NCI-H2196 (cell line): ENCODE measurements around the gene ATXN1L.
"Not testable (repeated sequence)": the region's sequence is repeated elsewhere in the genome, so short reads cannot be mapped to it uniquely, and the experiment has no call there.

Experiments used
- DNase-seq: peaks from one replicate; lab custom pipeline; 2025; ENCODE audit not compliant: unreplicated experiment; lab: John Stamatoyannopoulos, UW

ATXN1L gene

DNA sequence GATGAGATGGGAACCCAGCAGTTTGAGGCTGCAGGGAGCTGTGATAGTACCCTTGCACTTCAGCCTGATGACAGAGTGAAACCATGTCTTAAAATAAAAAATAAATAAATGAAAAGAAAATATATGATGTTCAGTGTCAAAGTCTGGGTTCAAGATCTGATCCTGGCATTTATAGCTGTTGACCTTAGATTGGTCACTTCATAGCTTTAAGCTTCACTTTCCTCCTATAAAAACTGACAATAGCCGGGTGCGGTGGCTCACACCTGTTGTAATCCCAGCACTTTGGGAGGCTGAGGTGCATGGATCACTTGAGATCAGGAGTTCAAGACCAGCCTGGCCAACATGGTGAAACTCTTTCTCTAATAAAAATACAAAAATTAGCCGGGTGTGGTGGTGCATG, 43.4 kb downstream of the ATXN1L start:
- no peak for DNase-seq

DNA sequence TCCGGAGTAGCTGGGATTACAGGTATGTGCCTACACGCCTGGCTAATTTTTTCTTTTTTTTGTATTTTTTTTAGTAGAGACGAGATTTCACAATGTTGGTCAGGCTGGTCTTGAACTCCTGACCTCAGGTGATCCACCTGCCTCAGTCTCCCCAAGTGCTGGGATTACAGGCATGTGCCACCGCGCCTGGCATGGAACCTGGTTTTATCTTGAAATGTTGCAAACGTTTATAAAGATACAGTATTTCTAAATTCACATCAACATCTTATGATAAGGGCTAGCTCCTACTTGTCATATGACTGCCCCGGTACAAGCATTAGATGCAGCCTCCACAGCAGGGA, 48.1 kb downstream of the ATXN1L start:
- no peak for DNase-seq

- peak; percentile 27 for DNase-seq
Measured at GRCh38 chr16:71894229-71894920, 48.6 kb downstream of the ATXN1L start.

GRCh38 chr16:71894921-71895678, 49.3 kb downstream of the ATXN1L start, which contains the start of gene IST1:
Gene IST1 (plus strand): TSS chr16:71895531. CDS start chr16:71915641, 20,110 bp downstream.
- peak; percentile 88 for DNase-seq

- DNase-seq, result no peak
Measured at GRCh38 chr16:71895679-71896365, 50.0 kb downstream of the ATXN1L start.

GRCh38 chr16:71896764-71897368, 51.1 kb downstream of the ATXN1L start:
- DNase-seq, result no peak

DNA sequence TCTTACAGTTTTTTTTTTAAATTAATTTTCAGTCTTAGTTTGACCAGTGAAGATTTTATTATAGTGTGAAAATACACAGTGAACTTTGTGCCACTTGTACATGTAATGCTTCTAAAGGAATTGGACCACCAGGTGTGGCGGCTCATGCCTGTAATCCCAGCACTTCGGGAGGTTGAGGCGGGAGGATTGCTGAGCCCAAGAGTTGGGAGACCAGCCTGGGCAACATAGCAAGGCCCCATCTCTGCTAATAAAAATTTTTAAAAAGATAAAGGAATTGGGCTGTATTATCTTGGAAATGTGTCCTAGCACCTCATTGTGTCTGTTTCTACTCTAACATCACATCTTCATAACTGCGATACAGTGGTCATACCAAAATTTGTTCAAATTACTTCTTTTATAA, 53.4 kb downstream of the ATXN1L start:
- no peak for DNase-seq

- DNase-seq, result no peak
Measured at GRCh38 chr16:71902656-71903365, 57.0 kb downstream of the ATXN1L start.

DNA sequence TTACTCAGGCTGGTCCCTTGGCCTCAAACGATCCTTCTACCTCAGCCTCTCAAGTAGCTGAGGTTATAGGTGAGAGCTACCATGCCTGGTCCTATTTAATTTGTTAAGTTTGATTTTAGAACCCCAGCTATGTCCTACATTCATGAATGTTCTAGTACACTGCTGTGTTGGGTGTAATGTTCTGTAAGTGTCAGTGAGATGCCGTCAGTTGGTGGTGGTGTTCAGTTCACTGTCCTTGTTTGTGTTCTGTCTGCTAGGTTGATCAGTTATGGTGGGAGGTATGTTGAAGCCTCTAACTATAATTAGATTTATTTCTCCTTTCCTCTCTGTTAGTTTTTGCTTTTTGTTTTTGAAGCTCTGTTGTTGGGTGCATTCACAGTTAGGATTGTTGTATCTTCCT, 57.8 kb downstream of the ATXN1L start:
- DNase-seq, result no peak

GRCh38 chr16:71904239-71904638, 58.5 kb downstream of the ATXN1L start:
- DNase-seq, result no peak

DNA sequence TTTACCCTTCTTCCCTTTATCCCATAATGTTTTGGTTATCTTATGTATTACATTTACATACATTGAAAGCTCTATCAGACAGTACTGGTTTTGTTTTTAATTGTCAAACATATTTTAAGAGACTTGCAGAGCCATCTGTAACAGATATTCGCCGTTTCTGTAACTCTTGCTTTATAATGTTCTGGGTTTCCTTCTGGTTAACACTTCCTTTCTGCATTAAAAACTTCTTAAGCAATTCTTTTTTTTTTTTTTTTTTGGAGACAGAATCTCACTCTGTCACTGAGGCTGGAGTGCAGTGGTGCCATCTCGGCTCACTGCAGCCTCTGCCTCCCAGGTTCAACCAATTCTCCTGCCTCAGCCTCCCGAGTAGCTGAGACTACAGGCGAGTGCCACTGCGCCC, 60.0 kb downstream of the ATXN1L start:
- DNase-seq, result not testable (repeated sequence)
